Keratinocyte (primary cell): ENCODE data around the gene THOC7. TPM values are rescaled to one million over a fixed set of nuclear protein-coding genes. Genes with fewer than 3 reads are reported as not detected.

ENCODE experiments used
- DNase-seq: peaks from one replicate; pipeline ENCODE4 v3.0.0-alpha.2; 2011; ENCODE audit warnings: low read depth, missing footprints, low spot score
- FAIRE-seq: peaks from 2 replicates; lab custom pipeline; 2011; peaks lifted over from hg19 to GRCh38; lab: Jason Lieb, UNC
- H2AFZ ChIP-seq: 2 replicates; pipeline ENCODE4 v1.6.0; 2012; ENCODE audit warnings: low read length, control low read depth, inconsistent platforms; ENCODE audit not compliant: control insufficient read depth
- H3K27ac ChIP-seq: 2 replicates; pipeline ENCODE4 v1.5.1; 2011; ENCODE audit warnings: low read length; ENCODE audit not compliant: control insufficient read depth, insufficient read depth
- H3K27me3 ChIP-seq: 3 replicates; pipeline ENCODE4 v1.6.0; 2011; ENCODE audit warnings: low read length; ENCODE audit not compliant: control insufficient read depth, insufficient read depth; ENCODE audit errors: extremely low read depth
- H3K36me3 ChIP-seq, 2 experiments: 2 replicates in 1 of 2; 3 replicates in 1 of 2; pipeline ENCODE4 v1.5.1; 2011; ENCODE audit warnings: low read length in 2 of 2, mild to moderate bottlenecking in 1 of 2; ENCODE audit not compliant: control insufficient read depth in 2 of 2, insufficient read depth in 2 of 2; ENCODE audit errors: extremely low read depth in 1 of 2
- H3K4me1 ChIP-seq: 3 replicates; pipeline ENCODE4 v1.5.1; 2011; ENCODE audit warnings: low read length; ENCODE audit not compliant: control insufficient read depth, insufficient read depth; ENCODE audit errors: extremely low read depth
- H3K4me2 ChIP-seq: 3 replicates; pipeline ENCODE4 v1.6.0; 2011; ENCODE audit warnings: low read depth, low read length; ENCODE audit not compliant: control insufficient read depth, insufficient read depth; ENCODE audit errors: extremely low read depth
- H3K4me3 ChIP-seq, 3 experiments: fragments of 200-600 bp in 1 of 3; sonication (generic) in 1 of 3; 2 replicates in 2 of 3; 3 replicates in 1 of 3; pipeline ENCODE4 v1.5.1; 2011 to 2016; ENCODE audit warnings: low read length in 3 of 3, mild to moderate bottlenecking in 3 of 3, control low read depth in 2 of 3, inconsistent platforms in 1 of 3, low read depth in 1 of 3, mixed read lengths in 1 of 3, mixed run types in 1 of 3, moderate library complexity in 1 of 3; ENCODE audit not compliant: control insufficient read depth in 2 of 3, insufficient read depth in 2 of 3; ENCODE audit errors: extremely low read depth in 1 of 3
- H3K79me2 ChIP-seq: 2 replicates; pipeline ENCODE4 v1.6.0; 2012; ENCODE audit warnings: low read length; ENCODE audit not compliant: control insufficient read depth, insufficient read depth
- H3K9ac ChIP-seq: 3 replicates; pipeline ENCODE4 v1.6.0; 2011; ENCODE audit warnings: low read length; ENCODE audit not compliant: control insufficient read depth, insufficient read depth; ENCODE audit errors: extremely low read depth
- H3K9me1 ChIP-seq: 3 replicates; pipeline ENCODE4 v1.6.0; 2011; ENCODE audit warnings: low read length; ENCODE audit not compliant: control insufficient read depth, insufficient read depth; ENCODE audit errors: extremely low read depth
- H3K9me3 ChIP-seq: 2 replicates; pipeline ENCODE4 v1.5.1; 2012; ENCODE audit warnings: low read depth, low read length; ENCODE audit not compliant: control insufficient read depth
- H4K20me1 ChIP-seq: 3 replicates; pipeline ENCODE4 v1.6.0; 2011; ENCODE audit warnings: low read length; ENCODE audit not compliant: control insufficient read depth, insufficient read depth; ENCODE audit errors: extremely low read depth
- CTCF ChIP-seq, 3 experiments: IDR thresholded peaks in 1 of 3; conservative IDR thresholded peaks in 1 of 3; optimal IDR thresholded peaks in 1 of 3; 2 replicates in 2 of 3; 3 replicates in 1 of 3; pipeline versions ENCODE3 to v1.5.1; 2011; ENCODE audit warnings: low read length in 3 of 3, mild to moderate bottlenecking in 3 of 3, moderate library complexity in 2 of 3, control low read depth in 1 of 3, inconsistent platforms in 1 of 3; ENCODE audit not compliant: insufficient read depth in 2 of 3; ENCODE audit errors: extremely low read depth in 1 of 3
- EZH2 ChIP-seq: IDR thresholded peaks from one replicate; pipeline ENCODE4 v1.6.1; 2012; ENCODE audit warnings: inconsistent platforms, mild to moderate bottlenecking, low read length, moderate library complexity
- dilution Hi-C: fragments of 300-500 bp; cut with MboI; formaldehyde crosslinking; loops from one replicate; pipeline ENCODE4 v1.7.0; 2020; ENCODE audit warnings: low sequenced_read_pairs; ENCODE audit not compliant: extremely low pct_ligation_motif_present
- polyA plus RNA-seq, 5 experiments: library from polyadenylated mRNA; depleted of rRNA in 3 of 5; stranded (reverse) in 3 of 5; stranded (forward) in 1 of 5; unstranded in 1 of 5; fragments of >200 nt; gene quantifications; 1 replicate in 1 of 5; 2 replicates in 3 of 5; 3 replicates in 1 of 5; pipeline versions ENCODE4 v1.2.1 to v1.2.3, GENCODE V29; 2011 to 2012; ENCODE audit warnings: missing spikeins in 2 of 5, low read depth in 1 of 5, low replicate concordance in 1 of 5

Gene THOC7
- polyA plus RNA-seq, 1 donor (not counting 4 experiments of a cell fraction or from before 2014, with no cell fraction given), result 131 TPM

GRCh38 chr3:63886858-63887257, 23.3 kb upstream of the THOC7 start:
- Histone ChIP-seq H3K27ac (no peak overlapping the region), H3K9me1 (no peaks in the 10 kb centered on the region), H4K20me1 (peaks cover 3% of the 10 kb centered on the region), H3K79me2 (peaks cover 25% of the 10 kb centered on the region), H3K4me2 (no peak overlapping the region), H3K27me3 (no peaks in the 10 kb centered on the region), H3K9me3 (no peaks in the 10 kb centered on the region), H3K4me3 (no peak overlapping the region), H3K4me1 (peaks cover 6% of the 10 kb centered on the region), H2AFZ (no peak overlapping the region), H3K36me3 (peaks cover 0 to 1% of the 10 kb centered on the region in 2 experiments), H3K9ac (no peak overlapping the region)
- no peak for TF ChIP-seq CTCF (optimal IDR thresholded peaks at IDR 0.05 in 1 of 3, IDR thresholded peaks at IDR 0.05 in 1 of 3, conservative IDR thresholded peaks at IDR 0.05 in 1 of 3; ENCODE audit: extremely low read depth in 1 of 3, insufficient read depth in 2 of 3, low read length in 3 of 3)
- TF ChIP-seq EZH2, result no peak
- FAIRE-seq, result no peak
- no peak for DNase-seq
- dilution Hi-C loops, result no loop called here

GRCh38 chr3:63880653-63881052, 17.0 kb upstream of the THOC7 start:
- peaks cover 64% of the 10 kb centered on the region for H3K79me2 ChIP-seq
- H3K36me3 ChIP-seq, result peaks cover 0 to 3% of the 10 kb centered on the region in 2 experiments
- no peaks in the 10 kb centered on the region for H3K27me3 ChIP-seq
- dilution Hi-C loops, result no loop called here
- no peak overlapping the region for H3K27ac ChIP-seq
- H3K9me3 ChIP-seq, result no peaks in the 10 kb centered on the region
- H3K4me3 ChIP-seq, result no peak overlapping the region
- H4K20me1 ChIP-seq, result peaks cover 5% of the 10 kb centered on the region
- FAIRE-seq (no peak), DNase-seq (no peak)
- no peak overlapping the region for H2AFZ ChIP-seq
- no peaks in the 10 kb centered on the region for H3K9me1 ChIP-seq
- TF ChIP-seq CTCF (optimal IDR thresholded peaks at IDR 0.05 in 1 of 3, IDR thresholded peaks at IDR 0.05 in 1 of 3, conservative IDR thresholded peaks at IDR 0.05 in 1 of 3; ENCODE audit: extremely low read depth in 1 of 3, insufficient read depth in 2 of 3, low read length in 3 of 3) (no peak), EZH2 (no peak)
- H3K4me2 ChIP-seq, result no peak overlapping the region
- H3K4me1 ChIP-seq, result peaks cover 4% of the 10 kb centered on the region
- no peak overlapping the region for H3K9ac ChIP-seq
